ENCODE results near the gene SBF2. TPM values are rescaled to one million over a fixed set of nuclear protein-coding genes. Genes with fewer than 3 reads are reported as not detected.

Gene SBF2
- total and polyA plus RNA-seq, 9 of the 15 experiments (the other 6 are each of a cell fraction or from before 2014, with no cell fraction given): 0.80 to 9.5 (median 5.0) TPM

- ChIA-PET POLR2A (interaction anchor here (0.6 kb wide), 1 partner anchor 392 kb away, joined by 4 read pairs; no protein-coding TSS in a partner anchor), CTCF (ENCODE audit: low intra/inter-chr PET ratio) (no interaction called here)
- H4K20me1 ChIP-seq (replicated peaks; ENCODE audit: control insufficient read depth, insufficient read depth, low read length): peaks cover 4% of the 10 kb centered on the region; the same call in 1 of the 2 replicates
- BruUV-seq (replicated peaks): no TSS peak
- no peaks in the 10 kb centered on the region for H3K36me3 ChIP-seq (ENCODE audit: control insufficient read depth, insufficient read depth, low read length)
- no peaks in the 10 kb centered on the region for H3K9me1 ChIP-seq (ENCODE audit: control insufficient read depth, insufficient read depth, low read length)
- H3K79me2 ChIP-seq (ENCODE audit: control insufficient read depth, insufficient read depth, low read length): no peaks in the 10 kb centered on the region
- 0% methylated on average over 2 of the region's 4 CpGs for WGBS (ENCODE audit: insufficient coverage, low coverage, missing lambda C conversion rate)
- intact Hi-C loops (cut with micrococcal nuclease): no loop called here
- H3K9me3 ChIP-seq (replicated peaks; ENCODE audit: control insufficient read depth, insufficient read depth, low read depth, low read length): no peaks in the 10 kb centered on the region
- FAIRE-seq (no peak), DNase-seq (ENCODE audit: extremely low read depth in 1 of 4, low spot score in 3 of 4) (no peak), ATAC-seq (no peak)
- H3K4me1 ChIP-seq (replicated peaks in 1 of 2; ENCODE audit: control insufficient read depth in 2 of 2, insufficient read depth in 2 of 2, low read length in 2 of 2): peaks cover 0 to 13% of the 10 kb centered on the region in 2 experiments; a peak in 2 of 5 replicates
- H3K27me3 ChIP-seq (ENCODE audit: control insufficient read depth in 2 of 2, insufficient read depth in 2 of 2, low read length in 2 of 2): no peaks in the 10 kb centered on the region; a peak in 1 of 5 replicates
- H3K27ac ChIP-seq (ENCODE audit: extremely low read depth, low read depth, low read length): no peak overlapping the region
- no peak overlapping the region for H3K4me3 ChIP-seq
- H2AFZ ChIP-seq (ENCODE audit: low read depth, low read length): no peak overlapping the region
- no peak overlapping the region for H3K4me2 ChIP-seq (ENCODE audit: insufficient read depth, low read length)
- in situ Hi-C loops (cut with MboI): no loop called here
- no peak overlapping the region for H3K9ac ChIP-seq (ENCODE audit: insufficient read depth in 1 of 2, low read depth in 2 of 2, low read length in 2 of 2)
- TF ChIP-seq ZKSCAN1 (IDR thresholded peaks at IDR 0.05; ENCODE audit: low read depth, low read length) (no peak), ZNF217 (CRISPR knock-in tag; IDR thresholded peaks at IDR 0.05) (no peak), ZBTB7A (IDR thresholded peaks at IDR 0.05; ENCODE audit: borderline replicate concordance, control insufficient read depth, low read depth, low read length) (no peak), ZNF695 (CRISPR knock-in tag; IDR thresholded peaks at IDR 0.05) (no peak), ZNF584 (CRISPR knock-in tag; IDR thresholded peaks at IDR 0.05; ENCODE audit: low read depth) (no peak), ZBTB17 (CRISPR knock-in tag; IDR thresholded peaks at IDR 0.05) (no peak), ZFP91 (CRISPR knock-in tag; IDR thresholded peaks at IDR 0.05) (no peak), MYBL2 (IDR thresholded peaks at IDR 0.05; ENCODE audit: low read depth) (no peak), MYBL2 (CRISPR knock-in tag; IDR thresholded peaks at IDR 0.05; ENCODE audit: borderline replicate concordance) (no peak), SP2 (IDR thresholded peaks at IDR 0.05; ENCODE audit: extremely low read depth, low read depth, low read length, poor library complexity, severe bottlenecking) (no peak)
- TF ChIP-seq, protein P1, sequence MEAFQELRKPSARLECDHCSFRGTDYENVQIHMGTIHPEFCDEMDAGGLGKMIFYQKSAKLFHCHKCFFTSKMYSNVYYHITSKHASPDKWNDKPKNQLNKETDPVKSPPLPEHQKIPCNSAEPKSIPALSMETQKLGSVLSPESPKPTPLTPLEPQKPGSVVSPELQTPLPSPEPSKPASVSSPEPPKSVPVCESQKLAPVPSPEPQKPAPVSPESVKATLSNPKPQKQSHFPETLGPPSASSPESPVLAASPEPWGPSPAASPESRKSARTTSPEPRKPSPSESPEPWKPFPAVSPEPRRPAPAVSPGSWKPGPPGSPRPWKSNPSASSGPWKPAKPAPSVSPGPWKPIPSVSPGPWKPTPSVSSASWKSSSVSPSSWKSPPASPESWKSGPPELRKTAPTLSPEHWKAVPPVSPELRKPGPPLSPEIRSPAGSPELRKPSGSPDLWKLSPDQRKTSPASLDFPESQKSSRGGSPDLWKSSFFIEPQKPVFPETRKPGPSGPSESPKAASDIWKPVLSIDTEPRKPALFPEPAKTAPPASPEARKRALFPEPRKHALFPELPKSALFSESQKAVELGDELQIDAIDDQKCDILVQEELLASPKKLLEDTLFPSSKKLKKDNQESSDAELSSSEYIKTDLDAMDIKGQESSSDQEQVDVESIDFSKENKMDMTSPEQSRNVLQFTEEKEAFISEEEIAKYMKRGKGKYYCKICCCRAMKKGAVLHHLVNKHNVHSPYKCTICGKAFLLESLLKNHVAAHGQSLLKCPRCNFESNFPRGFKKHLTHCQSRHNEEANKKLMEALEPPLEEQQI (IDR thresholded peaks at IDR 0.05): no peak
- TF ChIP-seq, protein P2, sequence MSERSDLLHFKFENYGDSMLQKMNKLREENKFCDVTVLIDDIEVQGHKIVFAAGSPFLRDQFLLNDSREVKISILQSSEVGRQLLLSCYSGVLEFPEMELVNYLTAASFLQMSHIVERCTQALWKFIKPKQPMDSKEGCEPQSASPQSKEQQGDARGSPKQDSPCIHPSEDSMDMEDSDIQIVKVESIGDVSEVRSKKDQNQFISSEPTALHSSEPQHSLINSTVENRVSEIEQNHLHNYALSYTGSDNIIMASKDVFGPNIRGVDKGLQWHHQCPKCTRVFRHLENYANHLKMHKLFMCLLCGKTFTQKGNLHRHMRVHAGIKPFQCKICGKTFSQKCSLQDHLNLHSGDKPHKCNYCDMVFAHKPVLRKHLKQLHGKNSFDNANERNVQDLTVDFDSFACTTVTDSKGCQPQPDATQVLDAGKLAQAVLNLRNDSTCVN (CRISPR knock-in tag; IDR thresholded peaks at IDR 0.05): no peak
Observed at GRCh38 chr11:10285148-10285802, 8.7 kb downstream of the SBF2 start.
